ENCODE measurements around the gene SGCA.

DNA sequence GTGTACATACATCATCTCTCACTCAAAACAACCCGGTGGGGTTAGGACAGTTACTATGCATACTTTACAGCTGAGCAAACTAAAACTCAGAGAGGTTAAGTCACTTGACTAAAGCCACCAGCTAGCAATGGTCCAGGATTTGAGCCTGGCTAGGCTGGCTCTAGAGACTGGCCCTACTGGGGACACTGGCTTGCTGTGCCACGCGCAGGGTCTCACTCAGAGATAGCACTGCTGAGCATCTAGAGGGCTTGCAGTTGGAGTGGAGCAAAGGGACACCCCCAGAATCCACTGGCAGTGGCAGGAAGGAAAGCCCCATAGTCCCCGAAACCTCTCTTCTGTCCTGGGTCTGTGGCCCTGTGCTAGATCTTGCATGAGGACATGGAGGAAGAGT lies 47.0 kb upstream of the SGCA start:
- TF ChIP-seq SMC3 (conservative IDR thresholded peaks at IDR 0.05; ENCODE audit: poor library complexity) (no peak), EP300 (conservative IDR thresholded peaks at IDR 0.05; ENCODE audit: poor library complexity, severe bottlenecking) (no peak), TAF1 (IDR thresholded peaks at IDR 0.05; ENCODE audit: low read depth) (no peak), POLR2AphosphoS5 (IDR thresholded peaks at IDR 0.05) (no peak), RAD21 (conservative IDR thresholded peaks at IDR 0.05) (no peak), EZH2 (IDR thresholded peaks at IDR 0.05; ENCODE audit: borderline replicate concordance, insufficient read depth, low read length, poor library complexity, severe bottlenecking) (no peak), MXI1 (conservative IDR thresholded peaks at IDR 0.05; ENCODE audit: poor library complexity, severe bottlenecking) (no peak)
- TF ChIP-seq, protein P1, sequence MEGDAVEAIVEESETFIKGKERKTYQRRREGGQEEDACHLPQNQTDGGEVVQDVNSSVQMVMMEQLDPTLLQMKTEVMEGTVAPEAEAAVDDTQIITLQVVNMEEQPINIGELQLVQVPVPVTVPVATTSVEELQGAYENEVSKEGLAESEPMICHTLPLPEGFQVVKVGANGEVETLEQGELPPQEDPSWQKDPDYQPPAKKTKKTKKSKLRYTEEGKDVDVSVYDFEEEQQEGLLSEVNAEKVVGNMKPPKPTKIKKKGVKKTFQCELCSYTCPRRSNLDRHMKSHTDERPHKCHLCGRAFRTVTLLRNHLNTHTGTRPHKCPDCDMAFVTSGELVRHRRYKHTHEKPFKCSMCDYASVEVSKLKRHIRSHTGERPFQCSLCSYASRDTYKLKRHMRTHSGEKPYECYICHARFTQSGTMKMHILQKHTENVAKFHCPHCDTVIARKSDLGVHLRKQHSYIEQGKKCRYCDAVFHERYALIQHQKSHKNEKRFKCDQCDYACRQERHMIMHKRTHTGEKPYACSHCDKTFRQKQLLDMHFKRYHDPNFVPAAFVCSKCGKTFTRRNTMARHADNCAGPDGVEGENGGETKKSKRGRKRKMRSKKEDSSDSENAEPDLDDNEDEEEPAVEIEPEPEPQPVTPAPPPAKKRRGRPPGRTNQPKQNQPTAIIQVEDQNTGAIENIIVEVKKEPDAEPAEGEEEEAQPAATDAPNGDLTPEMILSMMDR (IDR thresholded peaks at IDR 0.05; ENCODE audit: poor library complexity, severe bottlenecking), result no peak
- TF ChIP-seq, protein P2, sequence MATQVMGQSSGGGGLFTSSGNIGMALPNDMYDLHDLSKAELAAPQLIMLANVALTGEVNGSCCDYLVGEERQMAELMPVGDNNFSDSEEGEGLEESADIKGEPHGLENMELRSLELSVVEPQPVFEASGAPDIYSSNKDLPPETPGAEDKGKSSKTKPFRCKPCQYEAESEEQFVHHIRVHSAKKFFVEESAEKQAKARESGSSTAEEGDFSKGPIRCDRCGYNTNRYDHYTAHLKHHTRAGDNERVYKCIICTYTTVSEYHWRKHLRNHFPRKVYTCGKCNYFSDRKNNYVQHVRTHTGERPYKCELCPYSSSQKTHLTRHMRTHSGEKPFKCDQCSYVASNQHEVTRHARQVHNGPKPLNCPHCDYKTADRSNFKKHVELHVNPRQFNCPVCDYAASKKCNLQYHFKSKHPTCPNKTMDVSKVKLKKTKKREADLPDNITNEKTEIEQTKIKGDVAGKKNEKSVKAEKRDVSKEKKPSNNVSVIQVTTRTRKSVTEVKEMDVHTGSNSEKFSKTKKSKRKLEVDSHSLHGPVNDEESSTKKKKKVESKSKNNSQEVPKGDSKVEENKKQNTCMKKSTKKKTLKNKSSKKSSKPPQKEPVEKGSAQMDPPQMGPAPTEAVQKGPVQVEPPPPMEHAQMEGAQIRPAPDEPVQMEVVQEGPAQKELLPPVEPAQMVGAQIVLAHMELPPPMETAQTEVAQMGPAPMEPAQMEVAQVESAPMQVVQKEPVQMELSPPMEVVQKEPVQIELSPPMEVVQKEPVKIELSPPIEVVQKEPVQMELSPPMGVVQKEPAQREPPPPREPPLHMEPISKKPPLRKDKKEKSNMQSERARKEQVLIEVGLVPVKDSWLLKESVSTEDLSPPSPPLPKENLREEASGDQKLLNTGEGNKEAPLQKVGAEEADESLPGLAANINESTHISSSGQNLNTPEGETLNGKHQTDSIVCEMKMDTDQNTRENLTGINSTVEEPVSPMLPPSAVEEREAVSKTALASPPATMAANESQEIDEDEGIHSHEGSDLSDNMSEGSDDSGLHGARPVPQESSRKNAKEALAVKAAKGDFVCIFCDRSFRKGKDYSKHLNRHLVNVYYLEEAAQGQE (IDR thresholded peaks at IDR 0.05; ENCODE audit: borderline replicate concordance), result no peak
